GM19351 (cell line): ENCODE measurements around the gene ADTRP.

Experiments
- ATAC-seq: cut with Tn5 transposase; IDR thresholded peaks from one replicate; pipeline ENCODE4 v1.9.1; 2021; ENCODE audit warnings: mild to moderate bottlenecking, moderate library complexity; ENCODE audit not compliant: unreplicated experiment

ADTRP gene

DNA sequence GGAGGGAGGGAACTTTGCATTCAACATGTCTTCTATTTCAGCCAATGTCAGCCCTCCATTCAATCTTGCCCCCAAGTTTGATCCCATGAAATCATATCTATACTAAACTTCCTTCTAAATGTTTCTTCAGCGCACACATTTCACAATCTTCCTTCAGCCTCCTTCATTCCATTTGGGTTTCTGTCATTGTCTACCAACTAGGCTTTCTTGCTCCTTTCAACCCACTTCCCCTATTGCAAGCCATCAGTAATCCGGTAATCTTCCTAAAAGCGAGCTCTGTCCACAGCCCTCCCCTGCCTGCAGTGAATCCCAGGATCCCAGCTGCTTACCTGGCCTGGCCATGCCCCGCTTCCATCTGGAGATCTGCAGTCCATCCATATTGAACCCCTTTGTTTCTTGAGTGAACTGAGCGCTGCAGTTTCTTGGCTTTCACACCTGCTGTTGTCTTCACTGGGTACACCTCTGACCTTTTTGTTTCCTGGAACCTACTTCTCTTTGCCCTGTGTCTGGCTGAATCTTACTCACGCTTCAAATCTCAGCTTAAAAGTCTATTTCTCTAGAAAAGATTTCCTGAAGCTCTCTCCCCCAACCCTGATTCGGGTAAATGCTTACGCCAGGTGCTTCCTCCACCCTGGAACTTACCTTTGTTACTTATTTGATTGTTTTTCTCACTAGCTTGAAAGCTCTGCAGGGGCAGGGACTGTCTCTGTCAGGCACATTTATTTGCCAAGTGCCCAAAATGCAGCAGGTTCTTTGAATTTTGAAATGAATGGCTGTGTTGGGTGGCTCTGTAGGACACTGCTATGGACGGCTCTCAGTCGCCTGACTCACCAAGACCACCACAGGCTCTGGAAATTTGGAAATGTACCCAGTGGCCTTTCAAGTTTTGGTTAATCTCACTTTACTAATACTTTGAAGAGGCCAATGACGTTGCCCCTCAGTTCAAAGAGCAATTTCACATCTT is 50.3 kb downstream of the ADTRP start:
- no peak for ATAC-seq

DNA sequence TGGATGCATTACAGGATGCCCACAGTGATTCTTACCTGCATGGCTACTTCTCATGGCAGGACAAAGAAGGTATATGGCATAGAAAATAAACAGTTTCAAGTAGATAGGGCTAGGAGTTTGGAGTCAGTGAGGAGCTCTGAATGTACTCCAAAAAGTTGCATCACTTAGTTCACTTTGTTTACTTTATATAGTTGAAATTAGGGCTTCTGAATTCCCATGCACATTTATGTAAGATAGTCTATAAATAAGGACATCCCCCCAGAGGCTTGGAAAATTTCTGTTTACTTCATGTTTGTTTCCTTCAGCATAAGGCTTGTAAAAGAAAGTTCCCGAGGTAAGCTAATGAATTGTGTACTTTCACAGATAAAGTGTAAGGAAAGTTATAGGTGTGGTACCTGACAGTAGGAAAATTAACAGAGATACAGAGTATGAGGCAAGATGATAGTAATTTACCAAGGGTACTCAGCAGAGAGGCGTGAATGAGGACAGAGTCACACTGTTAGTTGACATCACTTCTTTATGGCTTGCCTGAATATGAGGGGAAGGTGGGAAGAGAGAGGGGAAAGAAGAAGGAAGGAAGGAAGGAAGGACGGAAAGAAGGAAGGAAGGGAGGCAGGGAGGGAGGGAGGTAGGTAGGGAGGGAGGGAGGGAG is 51.1 kb downstream of the ADTRP start:
- no peak for ATAC-seq

DNA sequence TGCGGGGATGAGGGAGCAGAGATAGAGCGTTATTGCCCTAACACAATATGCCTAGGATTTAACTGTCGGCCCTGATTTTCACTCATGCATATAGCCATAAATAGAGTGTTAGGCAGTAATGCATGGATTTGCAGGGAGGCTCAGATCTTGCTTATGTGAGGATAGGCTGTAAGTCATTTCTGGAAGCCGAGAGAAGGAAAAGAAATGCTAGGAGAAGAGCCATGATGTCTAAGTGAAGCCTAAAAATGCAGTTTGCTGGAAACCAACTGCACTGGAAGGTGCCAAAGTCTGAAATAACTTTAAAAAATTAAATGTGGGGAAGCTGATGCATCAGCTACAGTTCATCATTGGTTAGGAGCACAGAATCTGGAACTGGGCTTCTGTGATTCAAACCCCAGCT is 54.3 kb downstream of the ADTRP start:
- no peak for ATAC-seq

DNA sequence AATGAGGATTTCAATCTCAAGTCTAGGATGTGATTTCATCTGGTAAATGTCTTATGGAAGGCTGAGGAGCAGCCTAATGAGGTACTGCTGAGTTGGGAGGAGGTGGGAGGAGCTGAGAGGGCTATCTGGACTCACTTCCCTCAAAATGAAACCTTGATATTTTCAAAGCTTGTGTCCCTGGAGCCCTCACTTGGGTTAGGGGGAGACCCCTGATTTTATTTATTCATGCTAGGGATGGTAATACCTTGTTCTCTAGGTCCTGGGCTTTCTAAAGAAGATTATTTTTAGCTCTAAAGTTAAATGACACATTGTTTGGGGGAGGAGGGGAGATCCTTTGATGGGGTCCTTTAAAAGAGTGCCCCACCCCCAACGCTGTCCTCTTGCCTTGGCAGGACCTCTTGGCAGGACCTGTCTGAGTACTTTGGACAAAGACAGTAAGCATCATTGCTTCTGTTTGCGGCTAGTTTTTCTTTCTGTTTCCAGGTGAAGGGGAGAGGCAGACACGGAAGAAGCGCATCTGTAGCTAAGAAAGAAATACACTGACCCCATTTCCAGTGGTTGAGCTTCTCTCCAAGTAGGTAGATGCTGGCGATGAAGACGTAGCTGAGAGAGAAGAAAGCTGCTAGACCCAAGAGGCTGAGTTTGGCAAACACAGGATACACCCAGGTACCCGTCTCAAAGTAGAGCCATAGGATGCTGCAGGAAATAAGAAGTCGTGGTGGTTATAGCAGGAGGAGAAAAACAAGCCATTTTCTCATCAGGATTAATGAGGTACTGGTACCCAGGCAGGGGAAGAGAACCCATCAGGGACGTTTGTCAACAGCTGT is 55.6 kb downstream of the ADTRP start:
- peak; percentile 61 for ATAC-seq

DNA sequence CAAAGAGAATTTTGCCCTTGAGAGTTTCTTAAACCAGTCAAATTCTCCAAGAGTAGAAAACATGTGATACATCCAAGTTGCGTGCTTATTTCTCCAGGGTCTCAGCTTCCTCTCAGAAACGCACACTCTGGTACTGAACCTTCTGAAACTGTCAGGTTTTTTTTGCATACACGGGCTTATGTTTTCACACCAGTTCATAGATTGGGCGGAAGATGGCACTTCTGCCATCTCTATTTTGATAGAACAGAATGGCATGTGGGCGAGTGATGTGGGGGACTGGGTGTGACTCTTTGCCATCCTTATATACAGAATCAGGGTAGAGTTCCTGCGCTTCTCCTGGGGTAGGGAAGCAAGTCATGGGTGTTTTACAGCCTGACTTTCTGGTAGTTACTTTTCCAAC is 56.4 kb downstream of the ADTRP start:
- ATAC-seq = peak; percentile 54

DNA sequence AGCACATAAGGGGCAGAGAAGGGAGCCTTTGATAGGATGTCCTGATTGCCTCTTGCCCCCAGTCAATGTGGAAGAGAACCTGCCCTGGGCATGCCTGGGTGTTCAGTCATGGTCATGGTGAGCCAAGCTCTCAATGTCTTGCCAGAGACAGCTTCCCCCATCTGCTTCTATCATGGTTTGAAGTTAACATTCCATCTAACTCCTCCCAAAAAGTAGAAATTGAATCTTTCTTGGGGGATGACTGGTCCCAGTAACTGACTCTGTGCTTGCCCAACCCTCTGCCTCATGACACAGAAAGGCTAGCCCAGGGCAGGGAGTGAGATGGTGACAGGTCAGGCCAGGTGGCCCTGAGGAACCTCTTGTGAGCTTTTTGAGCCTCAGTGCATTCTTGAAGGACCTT is 60.1 kb downstream of the ADTRP start:
- ATAC-seq = no peak

DNA sequence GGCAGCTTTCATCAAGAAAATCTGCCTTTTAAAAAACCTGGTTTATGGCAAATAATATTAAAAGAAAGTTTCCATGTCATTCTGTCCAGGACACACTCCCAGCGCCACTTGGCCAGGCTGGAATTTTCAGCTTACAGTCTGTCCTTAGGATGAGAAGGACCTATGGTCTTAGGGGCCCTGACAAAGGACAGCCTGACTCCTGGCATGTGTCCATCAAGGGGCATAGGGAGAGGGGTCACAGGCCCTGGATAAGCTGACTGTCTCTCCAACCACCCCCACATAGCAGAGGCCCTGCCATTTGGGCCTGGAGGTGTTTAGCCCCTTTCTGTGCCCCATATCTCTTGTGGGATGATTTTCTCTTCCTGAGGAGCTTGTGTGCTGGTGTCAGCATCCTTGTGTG is 60.6 kb downstream of the ADTRP start:
- ATAC-seq = no peak

DNA sequence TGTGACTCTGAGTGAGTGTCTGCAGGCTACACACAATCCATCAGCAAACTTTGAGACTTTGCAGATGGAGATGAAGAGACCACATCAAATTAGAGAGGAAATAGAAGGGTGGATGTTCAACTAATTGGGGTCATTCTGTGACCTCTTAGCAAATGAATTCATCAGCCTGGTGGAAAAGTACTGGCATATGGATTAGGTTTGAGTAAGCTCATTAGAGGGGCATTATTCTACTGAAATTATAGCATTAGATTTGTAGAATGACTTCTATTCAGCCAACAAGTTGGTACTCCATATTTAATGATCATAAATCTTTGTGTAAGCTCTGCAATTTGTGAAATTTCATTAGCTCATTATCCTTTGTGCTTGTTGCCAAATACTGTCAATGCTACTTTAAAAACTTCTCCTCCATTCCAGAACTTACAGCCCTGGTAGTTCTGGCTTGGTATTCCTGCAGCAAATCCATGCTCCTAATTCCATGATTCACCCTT is 63.8 kb downstream of the ADTRP start:
- no peak for ATAC-seq

DNA sequence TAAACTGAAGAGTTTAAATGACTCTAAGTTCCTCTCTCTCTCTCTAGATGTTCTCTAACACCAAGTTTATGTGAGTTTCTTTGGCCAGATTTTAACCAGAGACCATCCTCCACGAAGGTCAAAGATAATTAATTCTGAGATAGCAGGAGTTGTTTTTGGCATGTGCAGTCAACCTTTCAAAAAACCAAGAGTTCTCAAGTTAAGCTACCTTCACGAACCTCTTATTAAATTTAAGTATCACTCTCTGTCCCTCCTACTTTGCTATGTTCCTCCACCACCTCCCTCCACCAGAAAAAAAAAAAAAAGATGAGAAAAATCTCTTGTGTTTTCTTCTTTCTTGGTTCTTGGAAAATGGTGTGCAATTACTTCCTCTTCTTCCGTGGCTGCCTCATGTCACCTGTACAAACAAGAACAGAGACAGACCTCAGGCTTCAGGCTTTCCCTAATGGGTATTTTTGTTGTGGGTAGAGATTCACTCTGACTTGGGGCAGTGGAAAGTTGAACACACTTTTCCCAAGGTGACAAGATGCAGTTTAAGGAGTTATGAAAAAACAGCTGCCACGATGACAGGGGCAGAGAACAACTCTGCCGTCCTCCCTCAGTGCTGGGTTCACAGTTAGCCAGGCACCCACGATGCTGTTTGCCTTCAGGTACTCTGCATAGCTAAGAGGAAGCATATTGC is 64.3 kb downstream of the ADTRP start:
- ATAC-seq = peak; percentile 43

DNA sequence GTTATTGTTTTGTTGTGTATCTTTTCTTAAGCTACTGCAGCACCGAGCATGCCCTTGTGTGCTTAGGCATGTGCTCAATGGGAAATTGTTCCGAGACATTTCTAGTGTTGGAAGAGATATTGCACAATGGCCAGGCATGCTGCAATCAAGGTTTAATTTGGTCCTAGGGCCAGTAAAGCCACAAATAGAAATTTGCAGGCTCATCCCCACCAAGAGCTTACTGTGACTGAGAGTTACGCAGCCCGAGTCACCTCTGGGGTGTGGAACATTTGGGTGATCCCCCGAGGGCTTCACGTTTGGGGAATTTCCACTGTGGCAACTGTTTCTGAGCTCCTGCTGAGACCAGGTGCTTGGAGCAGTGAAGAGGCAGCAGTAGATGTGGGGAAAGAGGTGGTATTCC is 65.8 kb downstream of the ADTRP start:
- no peak for ATAC-seq

DNA sequence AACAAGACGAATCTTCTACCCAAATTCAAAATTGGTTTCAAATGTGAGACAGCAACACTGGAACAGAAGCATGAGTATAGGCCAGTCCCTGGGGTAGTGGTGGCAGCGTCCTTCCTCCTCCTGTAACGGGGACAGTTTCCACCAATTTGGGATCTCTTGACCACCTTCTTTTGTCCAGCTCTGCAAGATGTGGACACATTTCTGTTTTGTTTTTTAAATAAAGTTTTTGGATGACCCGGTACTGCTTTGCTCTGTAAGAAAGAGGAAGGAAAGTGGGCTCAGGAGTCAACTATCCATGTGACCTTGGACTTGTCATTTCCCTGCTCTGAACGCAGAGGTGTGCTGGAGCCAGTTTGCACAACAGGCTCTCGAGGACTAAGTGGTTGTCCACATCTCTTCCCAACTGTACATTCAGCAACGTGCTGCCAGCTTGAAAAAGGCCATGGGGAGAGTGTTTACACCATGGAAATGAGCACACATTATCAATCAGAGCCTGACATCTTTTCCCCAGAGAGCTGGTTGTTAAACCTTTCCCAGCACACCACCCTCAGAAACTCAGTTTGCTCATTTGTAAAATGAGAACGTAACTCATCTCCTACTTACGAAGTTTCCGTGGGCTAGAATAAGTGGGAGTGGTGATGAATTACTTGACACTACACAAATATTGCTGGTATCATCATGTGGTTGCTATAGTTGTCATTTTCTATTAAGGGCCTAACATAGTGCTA is 66.5 kb downstream of the ADTRP start:
- ATAC-seq = no peak

DNA sequence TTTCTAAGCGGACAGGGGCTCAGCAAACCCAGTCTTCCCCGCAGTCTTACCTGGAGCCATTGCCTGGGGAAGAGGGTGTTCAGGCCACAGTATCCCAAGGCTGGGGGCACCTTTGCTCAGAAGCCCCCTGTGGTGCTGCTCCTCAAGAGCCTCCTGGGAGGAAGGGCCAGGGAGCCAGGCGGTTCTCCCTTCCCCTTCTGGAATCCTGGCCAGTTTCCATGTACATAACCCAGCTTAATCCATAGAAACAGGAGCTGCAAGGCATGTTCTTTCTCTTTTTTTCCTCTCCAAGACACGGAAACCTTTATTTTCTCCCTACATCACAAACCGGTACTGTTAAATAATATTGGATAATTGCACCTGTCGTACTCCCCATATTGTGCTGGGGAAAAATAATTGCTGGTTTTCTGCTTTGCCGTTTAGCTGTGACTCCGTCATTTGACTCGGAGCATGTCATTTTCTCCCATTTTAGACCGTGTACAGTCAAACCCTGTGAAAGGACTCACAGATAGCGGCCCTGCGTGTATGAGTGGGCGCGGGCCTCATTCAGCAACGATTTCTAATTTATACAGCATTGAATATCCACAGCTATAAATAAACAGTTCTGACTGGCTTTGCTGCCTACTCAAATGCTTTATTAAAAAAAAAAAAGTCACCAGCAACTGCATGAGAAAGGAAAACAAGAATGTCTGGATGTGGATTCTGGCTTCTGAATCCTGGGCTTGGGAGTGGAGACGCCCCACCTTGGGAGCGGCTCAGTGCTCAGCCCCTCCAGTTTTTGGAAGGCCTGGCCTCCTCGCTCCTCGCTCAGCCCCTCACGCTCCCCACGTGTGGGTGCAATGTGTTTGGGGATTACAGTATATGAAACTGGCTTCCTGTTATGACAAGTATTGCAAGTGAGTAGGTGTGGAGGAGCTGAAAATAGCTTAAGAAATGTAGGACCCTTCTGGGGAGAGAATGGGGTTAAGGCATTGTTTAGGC is 67.3 kb downstream of the ADTRP start:
- ATAC-seq = peak; percentile 51

DNA sequence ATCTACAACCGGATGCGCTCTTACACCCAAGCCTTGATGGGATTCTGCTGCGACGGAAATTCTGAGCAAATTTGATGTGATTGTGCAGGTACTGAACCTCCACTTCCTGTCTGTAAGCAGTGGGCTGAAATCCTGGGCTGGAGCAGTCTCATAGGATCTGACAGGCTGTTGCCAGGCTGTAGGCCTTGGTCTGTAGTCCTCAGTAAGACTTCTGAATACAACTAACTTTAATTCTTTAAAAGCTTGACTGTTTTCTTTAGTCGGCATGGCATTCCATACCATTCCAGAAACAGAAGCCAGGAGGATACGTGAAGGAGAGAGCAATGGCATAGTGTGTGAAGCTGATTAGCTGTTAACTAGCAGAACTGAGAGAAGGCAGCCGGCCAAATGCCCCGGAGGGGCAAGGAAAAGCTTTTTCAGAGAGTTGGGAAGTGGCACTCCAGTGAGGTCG is 68.3 kb downstream of the ADTRP start:
- ATAC-seq = no peak

DNA sequence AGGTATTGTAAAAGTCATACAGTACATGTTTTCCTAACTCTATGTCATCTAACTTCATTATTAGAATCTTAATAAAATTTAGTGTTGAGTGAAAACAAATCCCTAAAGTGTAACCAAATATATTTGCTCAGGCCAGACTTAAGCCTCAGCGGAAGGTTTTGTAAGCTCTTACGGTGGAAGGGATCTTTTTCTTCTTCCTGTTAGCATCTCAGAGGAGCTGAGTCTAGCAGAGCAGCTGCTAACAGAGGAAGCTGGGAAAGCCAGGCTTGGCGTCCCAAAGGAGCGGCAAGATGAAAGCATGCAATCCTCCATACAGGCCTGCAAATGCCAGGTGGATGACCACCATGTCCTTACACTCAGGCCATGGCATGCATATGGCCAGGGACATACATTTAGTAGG is 72.4 kb downstream of the ADTRP start:
- ATAC-seq = no peak

DNA sequence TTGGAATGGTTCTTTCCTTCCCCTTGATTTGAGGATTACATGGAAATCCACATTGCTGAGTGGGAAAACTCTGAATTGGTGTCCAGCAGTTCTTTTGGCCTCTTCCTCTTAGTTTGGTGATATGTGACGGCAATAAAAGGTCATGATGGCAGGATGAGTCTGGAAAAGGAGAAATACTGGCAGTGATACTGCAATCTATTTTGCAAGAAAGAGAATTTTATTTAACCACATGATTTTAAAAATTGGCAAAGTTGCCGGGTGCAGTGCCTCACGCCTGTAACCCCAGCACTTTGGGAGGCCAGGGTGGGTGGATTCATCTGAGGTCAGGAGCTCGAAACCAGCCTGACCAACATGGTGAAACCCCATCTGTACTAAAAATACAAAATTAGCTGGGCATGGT is 73.1 kb downstream of the ADTRP start:
- ATAC-seq = no peak

DNA sequence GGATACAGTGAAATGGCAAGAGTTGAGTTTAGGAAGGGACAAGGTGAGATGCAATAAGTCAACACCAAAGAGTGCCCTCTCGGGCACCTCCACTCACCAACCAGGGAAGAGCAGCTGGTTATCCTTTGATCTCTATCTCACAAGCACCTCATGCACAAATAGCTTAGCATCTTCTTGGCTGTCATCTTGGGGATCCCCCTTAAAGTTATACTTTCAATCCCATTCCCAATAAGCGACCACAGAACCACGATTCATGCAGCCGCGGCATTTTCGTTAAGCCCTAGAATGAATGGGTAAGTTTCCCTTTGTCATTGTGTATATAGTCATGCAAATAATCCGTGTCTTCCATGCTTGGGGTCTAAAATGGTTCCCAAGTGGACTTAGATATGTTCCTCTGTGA is 73.5 kb downstream of the ADTRP start:
- no peak for ATAC-seq

DNA sequence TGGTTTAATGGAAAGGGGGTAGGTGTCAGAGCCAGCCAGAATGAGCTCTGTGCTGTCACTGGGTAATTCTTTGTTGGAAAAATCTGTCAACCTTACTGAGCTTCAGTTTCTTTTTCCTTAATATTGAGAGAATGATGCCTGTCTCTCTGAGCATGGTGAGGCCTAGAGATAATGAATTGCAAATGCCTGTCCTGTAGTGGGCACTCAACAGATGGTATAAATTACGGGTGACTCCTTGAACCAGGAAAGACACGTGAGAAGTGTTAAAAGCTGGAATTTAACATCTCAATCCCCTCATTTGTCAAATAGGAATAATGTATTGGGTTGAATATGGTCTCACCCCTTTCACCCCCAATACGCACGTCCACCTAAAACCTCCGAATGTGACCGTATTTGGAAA is 74.9 kb downstream of the ADTRP start:
- no peak for ATAC-seq

DNA sequence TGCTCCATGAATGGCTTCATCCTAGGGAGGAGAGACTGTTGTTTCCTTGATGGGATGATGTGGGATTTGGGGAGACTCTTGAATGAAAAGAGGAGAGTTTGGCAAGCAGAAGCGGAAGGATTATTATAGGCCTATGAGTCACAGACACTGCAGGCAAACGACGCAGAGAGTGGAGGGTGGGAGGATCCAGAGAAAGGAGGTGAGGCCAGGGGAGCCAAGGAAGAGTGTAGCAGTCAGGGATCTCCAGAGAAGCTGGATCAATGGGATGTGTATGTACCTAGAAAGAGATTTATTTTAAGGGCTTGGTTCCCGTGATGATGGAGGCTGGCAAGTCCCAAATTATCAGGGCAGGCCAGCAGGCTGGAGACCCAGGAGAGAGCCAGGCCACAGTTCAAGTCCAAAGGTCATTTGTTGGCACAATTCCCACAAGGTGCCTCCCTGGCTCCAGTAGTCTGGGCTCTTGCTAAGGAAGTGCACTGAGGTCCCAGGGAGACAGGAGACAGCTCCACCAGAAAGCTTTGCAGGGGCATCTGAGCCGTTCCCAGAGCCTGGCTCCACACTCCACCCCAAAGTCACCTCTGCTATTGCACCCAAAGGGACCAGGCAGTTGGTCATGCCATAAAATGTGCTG is 76.0 kb downstream of the ADTRP start:
- ATAC-seq = no peak
